Epithelial cell of esophagus (primary cell): Measurements from ENCODE around the gene GALNT17.

Source experiments
- DNase-seq: peaks from one replicate; pipeline ENCODE4 v3.0.0; 2010; ENCODE audit warnings: low read depth
- H3K4me3 ChIP-seq: 2 replicates; pipeline ENCODE4 v1.5.1; 2011; ENCODE audit warnings: mild to moderate bottlenecking, low read length, control low read depth
- TF ChIP-seq, protein P1 (sequence below): IDR thresholded peaks from 2 replicates; pipeline ENCODE4 v1.5.1; 2011; ENCODE audit warnings: low read depth, mild to moderate bottlenecking, low read length, control low read depth, inconsistent platforms; ENCODE audit not compliant: insufficient read depth; ENCODE audit errors: missing control alignments

GALNT17 gene

DNA sequence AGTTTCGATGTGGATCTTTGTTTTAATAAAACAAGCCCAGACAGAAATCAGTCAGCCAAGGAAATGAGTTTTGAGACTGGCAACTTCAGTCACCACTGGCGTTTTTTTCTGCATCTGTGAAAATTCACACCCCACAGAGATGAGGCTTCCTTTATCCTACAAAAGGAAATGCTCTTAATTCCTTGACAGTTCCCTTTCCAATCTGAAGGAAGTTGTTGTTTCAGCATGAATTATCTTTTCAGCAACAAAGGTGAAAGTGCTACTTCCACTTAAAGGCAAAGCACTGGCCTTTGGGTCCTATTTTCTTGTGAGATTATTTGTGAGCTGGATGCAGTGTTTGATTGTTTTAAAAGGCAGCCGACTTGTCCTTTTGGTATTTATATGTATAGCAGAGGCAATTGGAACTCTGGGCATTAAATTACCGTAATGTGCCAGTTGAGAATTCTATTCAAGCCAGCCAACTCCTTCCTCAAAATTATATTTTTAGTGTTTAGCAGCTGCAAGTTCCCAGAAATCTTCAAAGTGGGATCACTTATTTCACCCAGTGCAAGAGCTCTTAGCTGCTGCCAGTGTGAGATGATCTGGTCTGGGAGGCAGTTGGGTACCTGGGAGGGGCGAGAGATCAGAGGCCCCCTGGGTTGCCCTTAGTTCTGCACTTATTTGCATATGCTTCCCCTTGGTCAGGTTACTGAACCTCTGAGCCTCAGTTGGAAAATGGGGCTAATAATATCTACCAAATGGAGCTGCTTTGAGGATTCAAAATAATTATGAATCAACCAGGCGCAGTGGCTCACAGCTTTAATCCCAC is 427.1 kb downstream of the GALNT17 start:
- TF ChIP-seq, protein P1, sequence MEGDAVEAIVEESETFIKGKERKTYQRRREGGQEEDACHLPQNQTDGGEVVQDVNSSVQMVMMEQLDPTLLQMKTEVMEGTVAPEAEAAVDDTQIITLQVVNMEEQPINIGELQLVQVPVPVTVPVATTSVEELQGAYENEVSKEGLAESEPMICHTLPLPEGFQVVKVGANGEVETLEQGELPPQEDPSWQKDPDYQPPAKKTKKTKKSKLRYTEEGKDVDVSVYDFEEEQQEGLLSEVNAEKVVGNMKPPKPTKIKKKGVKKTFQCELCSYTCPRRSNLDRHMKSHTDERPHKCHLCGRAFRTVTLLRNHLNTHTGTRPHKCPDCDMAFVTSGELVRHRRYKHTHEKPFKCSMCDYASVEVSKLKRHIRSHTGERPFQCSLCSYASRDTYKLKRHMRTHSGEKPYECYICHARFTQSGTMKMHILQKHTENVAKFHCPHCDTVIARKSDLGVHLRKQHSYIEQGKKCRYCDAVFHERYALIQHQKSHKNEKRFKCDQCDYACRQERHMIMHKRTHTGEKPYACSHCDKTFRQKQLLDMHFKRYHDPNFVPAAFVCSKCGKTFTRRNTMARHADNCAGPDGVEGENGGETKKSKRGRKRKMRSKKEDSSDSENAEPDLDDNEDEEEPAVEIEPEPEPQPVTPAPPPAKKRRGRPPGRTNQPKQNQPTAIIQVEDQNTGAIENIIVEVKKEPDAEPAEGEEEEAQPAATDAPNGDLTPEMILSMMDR: no peak
- no peak overlapping the region for H3K4me3 ChIP-seq
- no peak for DNase-seq

DNA sequence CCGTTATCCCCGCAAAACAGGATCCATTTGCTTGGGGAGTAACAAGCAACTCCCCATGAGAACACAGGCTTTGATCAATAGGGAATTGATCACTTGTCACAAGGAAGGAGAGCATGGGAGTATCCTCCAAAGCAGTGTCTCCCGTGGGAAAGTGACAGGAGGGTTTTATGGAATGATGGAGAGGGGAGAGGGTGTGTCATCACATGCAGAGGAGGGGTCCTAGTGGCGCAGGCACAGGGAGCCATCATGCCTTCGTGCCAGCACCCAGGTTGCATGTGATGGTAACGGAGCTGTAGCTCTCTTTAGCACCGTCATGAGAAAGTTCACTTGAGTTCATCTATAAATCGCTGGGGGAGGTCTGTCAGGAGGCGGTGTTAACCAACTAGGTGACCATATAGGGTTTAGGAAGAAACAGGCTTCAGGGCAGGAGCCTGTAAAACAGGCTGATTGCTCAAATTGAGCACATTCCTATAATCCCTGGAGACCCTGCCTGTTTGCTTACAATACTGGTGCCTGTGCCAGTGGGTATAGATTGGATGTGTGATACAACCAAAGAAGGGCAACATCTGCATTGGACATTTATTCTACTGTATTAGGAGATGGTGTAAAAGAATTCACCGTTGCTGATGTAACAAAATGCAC is 428.5 kb downstream of the GALNT17 start:
- TF ChIP-seq, protein P1: no peak
- H3K4me3 ChIP-seq: no peak overlapping the region
- DNase-seq: no peak

DNA sequence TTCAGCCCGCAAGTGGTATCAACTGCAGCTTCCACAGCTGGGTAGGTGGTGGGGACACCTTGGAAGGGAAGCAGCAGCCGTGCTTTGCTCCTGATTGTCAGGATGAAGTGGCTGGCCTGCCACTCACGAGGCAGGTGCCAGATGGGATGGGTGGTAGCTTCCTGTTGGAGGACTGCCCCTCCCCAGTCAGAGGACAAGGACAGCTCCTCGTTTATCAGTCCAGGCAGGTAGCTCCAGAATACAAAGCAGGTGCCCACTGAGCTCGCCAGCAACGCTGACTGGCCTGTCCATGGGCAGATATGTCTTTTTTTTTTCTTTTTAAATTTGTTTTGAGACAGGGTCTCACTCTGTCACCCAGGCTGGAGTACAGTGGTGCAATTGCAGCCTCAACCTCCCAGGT is 431.3 kb downstream of the GALNT17 start:
- TF ChIP-seq, protein P1: no peak
- no peak for DNase-seq
- H3K4me3 ChIP-seq: no peak overlapping the region

DNA sequence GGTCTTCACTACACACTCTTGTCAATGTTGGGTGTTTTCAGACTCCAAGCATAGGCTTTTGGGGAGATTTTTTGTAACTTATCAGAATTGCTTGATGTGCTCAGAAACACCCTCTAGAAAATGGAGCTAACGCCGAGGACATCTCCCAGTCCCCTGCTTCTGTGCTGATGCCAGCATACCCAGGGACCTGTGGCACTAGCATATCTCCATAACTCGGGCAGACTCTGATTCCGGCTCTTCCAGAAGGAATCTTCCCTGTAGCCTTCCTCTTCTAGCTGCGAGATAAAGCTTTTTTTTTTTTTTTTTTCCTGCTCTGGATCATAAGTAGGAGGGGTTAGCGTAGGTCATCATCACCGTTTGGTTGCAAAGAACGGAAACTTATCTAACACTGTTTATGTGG is 434.4 kb downstream of the GALNT17 start:
- TF ChIP-seq, protein P1: no peak
- H3K4me3 ChIP-seq: no peak overlapping the region
- DNase-seq: no peak

DNA sequence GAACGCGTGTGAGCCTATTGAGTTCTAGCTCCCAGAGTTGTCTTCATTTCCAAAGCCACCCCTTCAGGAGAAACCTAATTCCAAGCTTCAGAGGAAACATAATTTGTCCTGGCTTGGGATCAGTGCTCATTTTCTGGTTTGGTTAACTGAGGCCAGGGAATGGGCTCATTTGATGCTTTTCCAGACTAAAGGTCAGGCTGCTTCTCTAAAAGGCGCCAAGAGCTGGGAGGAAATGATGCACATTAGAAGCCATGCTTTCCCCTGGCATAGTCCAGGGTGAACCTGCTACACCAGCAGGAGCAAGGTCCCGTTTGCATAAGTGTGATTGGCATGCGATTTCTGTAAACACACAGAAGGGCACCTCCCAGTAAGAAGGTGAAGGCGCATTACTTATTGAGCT is 435.0 kb downstream of the GALNT17 start:
- DNase-seq: no peak
- no peak overlapping the region for H3K4me3 ChIP-seq
- TF ChIP-seq, protein P1: no peak

DNA sequence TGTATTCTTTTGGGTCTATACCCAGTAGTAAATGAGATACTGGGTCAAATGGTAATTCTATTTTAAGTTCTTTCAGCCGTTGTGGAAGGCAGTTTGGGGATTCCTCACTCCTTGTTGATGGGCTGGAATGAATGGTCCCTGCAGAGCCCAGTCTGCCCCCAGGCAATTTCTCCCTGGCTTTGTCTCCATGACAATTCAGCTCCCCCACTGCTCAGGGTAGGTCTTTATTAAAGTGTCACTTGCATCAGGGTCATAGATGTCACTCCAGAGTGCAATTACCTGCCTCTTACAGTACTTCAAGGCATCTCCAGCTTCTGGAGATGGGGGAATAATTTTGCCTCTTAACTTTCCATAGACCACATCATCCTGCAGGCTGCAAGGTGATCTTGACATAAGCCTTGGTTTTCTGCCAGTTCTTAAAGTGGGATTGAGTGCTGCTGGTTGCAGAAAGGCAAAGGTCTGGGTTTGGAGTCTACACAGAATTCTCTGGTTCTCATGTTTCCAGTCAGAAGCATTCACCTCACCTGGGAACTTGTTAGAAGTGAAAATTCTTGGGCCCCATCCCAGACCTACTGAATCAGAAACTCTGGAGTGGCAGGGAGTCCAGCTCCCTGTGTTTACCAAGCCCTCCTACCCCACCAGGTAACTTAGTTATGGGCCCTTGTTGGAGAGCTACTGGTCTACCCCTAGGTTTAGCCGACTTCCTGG is 442.4 kb downstream of the GALNT17 start:
- no peak for DNase-seq
- no peak overlapping the region for H3K4me3 ChIP-seq
- TF ChIP-seq, protein P1: no peak
